GM21381 (cell line): ENCODE results near the gene LGMN.

Experiments used
- ATAC-seq: cut with Tn5 transposase; IDR thresholded peaks from one replicate; pipeline ENCODE4 v1.9.1; 2021; ENCODE audit warnings: mild to moderate bottlenecking, moderate library complexity; ENCODE audit not compliant: unreplicated experiment

LGMN gene

GRCh38 chr14:92656306-92657081 is 91.9 kb downstream of the LGMN start:
- no peak for ATAC-seq

GRCh38 chr14:92655419-92656201 is 92.8 kb downstream of the LGMN start:
- no peak for ATAC-seq

GRCh38 chr14:92654239-92654901 is 94.1 kb downstream of the LGMN start:
- ATAC-seq: no peak
